CD4-positive, CD25-positive, alpha-beta regulatory T cell (primary cell): Measurements from ENCODE around the gene TLX2. TPM values are rescaled to one million over a fixed set of nuclear protein-coding genes. Genes with fewer than 3 reads are reported as not detected.

ENCODE experiments used
- ATAC-seq, 2 donors: fragments of 150-1000 bp; cut with Tn5 transposase; one replicate each; pipeline ENCODE4 v1.10.0; 2021; ENCODE audit warnings: low read depth in 2 of 2, moderate number of reproducible peaks in 2 of 2, moderate library complexity in 1 of 2
- DNase-seq, 3 donors: peaks; one replicate each; pipeline versions ENCODE4 v3.0.0 to v3.0.0-alpha.2; 2012 to 2022; ENCODE audit warnings: mixed read lengths in 1 of 3
- H3K27ac ChIP-seq: one replicate; pipeline ENCODE4 v1.7.0; 2013; ENCODE audit warnings: mild to moderate bottlenecking, low read length; ENCODE audit not compliant: insufficient read depth, poor library complexity, severe bottlenecking
- H3K27me3 ChIP-seq: one replicate; pipeline ENCODE4 v1.7.0; 2013; ENCODE audit warnings: low read length; ENCODE audit not compliant: control insufficient read depth, insufficient read depth
- H3K36me3 ChIP-seq: one replicate; pipeline ENCODE4 v1.7.0; 2013; ENCODE audit warnings: mild to moderate bottlenecking, low read length, moderate library complexity; ENCODE audit not compliant: control insufficient read depth, insufficient read depth
- H3K4me1 ChIP-seq: 2 replicates; pipeline ENCODE4 v1.7.0; 2013; ENCODE audit warnings: mild to moderate bottlenecking, low read length; ENCODE audit not compliant: insufficient read depth, control insufficient read depth, poor library complexity, severe bottlenecking
- H3K4me3 ChIP-seq: one replicate; pipeline ENCODE4 v1.7.0; 2013; ENCODE audit warnings: low read depth, mild to moderate bottlenecking, low read length, moderate library complexity
- H3K9me3 ChIP-seq, 2 experiments: 1 replicate in 1 of 2; 2 replicates in 1 of 2; pipeline ENCODE4 v1.7.0; 2013; ENCODE audit warnings: low read length in 2 of 2, mild to moderate bottlenecking in 1 of 2, moderate library complexity in 1 of 2; ENCODE audit not compliant: control insufficient read depth in 2 of 2
- H3K27ac Mint-ChIP-seq, 3 donors: one replicate each; pipeline ENCODE4 v1.8.0; 2020 to 2022; ENCODE audit warnings: mild to moderate bottlenecking in 3 of 3, mixed read lengths in 3 of 3, moderate library complexity in 2 of 3
- H3K27me3 Mint-ChIP-seq: one replicate; pipeline ENCODE4 v1.8.0; 2022; ENCODE audit warnings: mild to moderate bottlenecking, mixed read lengths
- H3K36me3 Mint-ChIP-seq: one replicate; pipeline ENCODE4 v1.8.0; 2020; ENCODE audit warnings: mixed read lengths
- H3K4me1 Mint-ChIP-seq, 4 donors: one replicate each; pipeline ENCODE4 v1.8.0; 2020 to 2022; ENCODE audit warnings: mixed read lengths in 4 of 4, mild to moderate bottlenecking in 1 of 4
- H3K4me3 Mint-ChIP-seq, 4 donors: one replicate each; pipeline ENCODE4 v1.8.0; 2020 to 2022; ENCODE audit warnings: mild to moderate bottlenecking in 4 of 4, mixed read lengths in 4 of 4, moderate library complexity in 3 of 4
- H3K9me3 Mint-ChIP-seq, 7 donors: one replicate each; pipeline ENCODE4 v1.8.0; 2020 to 2022; ENCODE audit warnings: mixed read lengths in 7 of 7, mild to moderate bottlenecking in 3 of 7, moderate library complexity in 2 of 7
- polyA plus RNA-seq, 4 donors: library from polyadenylated mRNA; unstranded; fragments of 300-500 nt; fragmentation: Illumina TruSeq; gene quantifications; one replicate each; pipeline ENCODE4 v1.2.3, GENCODE V29; 2021
- total RNA-seq: library from RNA; stranded (reverse); gene quantifications from one replicate; pipeline ENCODE4 v1.2.3, GENCODE V29; 2022

The TLX2 gene
- total and polyA plus RNA-seq, 5 donors from 2014 or later = 0.10 to 0.14 TPM; not detected in 3

DNA sequence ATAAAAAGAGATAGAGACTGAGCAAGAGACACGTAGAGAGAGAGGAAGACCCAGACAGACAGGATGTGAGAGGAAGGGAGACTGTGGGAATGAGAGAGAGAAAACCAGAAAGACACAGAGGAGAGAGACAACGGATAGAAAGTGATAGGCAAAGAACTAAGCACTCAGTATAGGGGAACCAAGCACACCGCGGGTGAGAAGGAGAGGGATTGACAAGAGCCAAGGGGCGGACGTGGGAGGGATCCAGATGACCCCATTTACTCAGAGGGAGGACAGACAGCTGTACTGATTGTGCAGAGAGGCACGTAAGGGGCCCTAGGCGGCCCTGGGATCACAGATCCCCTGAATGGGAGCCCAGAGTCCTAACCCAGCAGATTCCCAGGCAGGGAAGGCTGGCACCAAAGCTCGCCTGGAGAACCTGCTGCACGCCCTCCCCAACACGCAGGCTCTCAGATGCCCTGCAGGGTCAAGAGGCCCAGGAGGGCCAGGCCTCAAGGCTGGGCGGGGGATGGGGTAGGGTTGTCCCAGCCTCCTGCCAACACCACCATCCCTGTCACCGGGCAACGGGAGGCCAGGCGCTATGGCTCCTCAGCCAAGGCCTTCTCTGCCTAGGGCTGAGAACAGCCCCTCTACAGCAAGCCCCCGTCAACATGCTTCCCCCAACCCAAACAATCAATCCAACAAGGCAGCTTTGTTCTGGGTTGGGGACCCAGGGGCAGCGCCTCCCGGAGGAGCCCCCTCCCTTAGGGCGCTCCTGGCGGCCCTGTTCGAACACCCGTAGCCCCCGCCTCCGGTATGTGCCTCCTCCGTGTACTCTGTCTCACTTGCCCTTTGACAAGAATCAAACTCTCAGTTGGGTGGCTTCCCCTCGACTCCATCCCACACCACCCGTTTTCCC is 38.9 kb downstream of the TLX2 start:
- Histone ChIP-seq H3K36me3 (peaks cover 6% of the 10 kb centered on the region), H3K4me1 (peaks cover 42% of the 10 kb centered on the region), H3K27me3 (peaks cover 16% of the 10 kb centered on the region), H3K27ac (no peak overlapping the region), H3K9me3 (no peaks in the 10 kb centered on the region), H3K4me3 (no peak overlapping the region)
- H3K4me1 Mint-ChIP-seq = peaks cover 3 to 40% (median 13%) of the 10 kb centered on the region in 4 donors
- no peaks in the 10 kb centered on the region for H3K36me3 Mint-ChIP-seq
- no peak for DNase-seq
- H3K9me3 Mint-ChIP-seq = peaks cover 0 to 3% (median 0%) of the 10 kb centered on the region in 7 donors
- ATAC-seq = no peak
- peak overlapping the region; percentile 81 to 91 (median 86) for H3K27ac Mint-ChIP-seq
- peaks cover 39% of the 10 kb centered on the region for H3K27me3 Mint-ChIP-seq
- peak overlapping the region; percentile 82 to 94 (median 88) for H3K4me3 Mint-ChIP-seq

DNA sequence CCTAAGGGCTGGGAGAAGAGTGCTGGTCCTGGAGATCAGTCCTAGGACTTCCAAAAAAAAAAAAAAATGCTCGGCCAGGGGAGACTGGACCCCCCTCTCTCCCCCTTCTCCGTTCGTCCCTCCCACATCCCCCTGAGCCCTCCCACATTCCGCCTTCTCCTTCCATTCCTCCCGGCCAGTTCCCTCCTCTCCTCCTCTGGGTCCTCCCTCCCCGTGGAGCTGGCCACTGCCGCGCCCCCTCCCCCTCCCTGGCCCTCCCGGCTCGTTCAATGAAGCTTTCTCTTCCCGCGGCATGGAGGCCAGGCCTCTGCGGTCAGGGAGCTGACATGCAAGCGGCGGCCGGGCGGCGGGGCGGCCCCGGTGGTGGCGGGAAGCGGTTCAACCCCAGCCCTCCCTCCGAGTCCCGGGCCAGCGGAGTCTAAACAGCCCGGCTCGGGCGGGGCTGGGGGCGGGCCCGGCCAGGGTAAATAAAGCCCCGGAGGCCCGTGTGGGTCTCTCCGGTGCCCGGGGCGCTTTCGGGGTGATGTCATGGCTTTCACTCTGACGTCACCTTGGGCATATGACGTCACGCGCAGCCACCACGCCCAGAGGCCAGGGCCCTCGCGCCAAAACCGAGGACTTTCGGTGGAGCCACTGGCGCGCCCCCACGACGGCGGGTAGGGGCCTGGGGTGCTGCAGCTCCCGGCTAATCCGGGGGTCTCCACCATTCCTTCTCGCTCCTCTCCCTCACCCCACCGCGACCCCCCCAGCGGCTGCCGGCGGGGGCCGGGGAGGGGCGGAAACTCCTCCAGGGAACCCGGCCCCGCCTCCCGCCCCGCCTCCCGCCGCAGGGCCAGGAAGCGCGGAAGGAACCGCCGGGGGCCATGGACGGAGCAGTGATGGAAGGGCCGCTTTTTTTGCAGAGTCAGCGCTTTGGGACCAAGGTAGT is 39.9 kb downstream of the TLX2 start, which contains the start of the genes DOK1 and LOXL3:
DOK1 (plus strand) TSS at position 829 of the 928 bp plus-strand sequence; CDS start at position 864, 35 bp downstream.
LOXL3 (minus strand) TSS at position 51 of the 928 bp plus-strand sequence. CDS start 1,308 bp downstream, outside the sequence.
- Mint-ChIP-seq H3K4me1 (peaks cover 0 to 35% (median 9%) of the 10 kb centered on the region in 4 donors), H3K4me3 (peak within 1 kb of the TSS; percentile 95 to 96 (median 96)), H3K36me3 (no peaks in the 10 kb centered on the region), H3K27me3 (peaks cover 36% of the 10 kb centered on the region), H3K27ac (peak within 1 kb of the TSS; percentile 89 to 91 (median 90)), H3K9me3 (peaks cover 0 to 3% (median 0%) of the 10 kb centered on the region in 7 donors)
- H3K36me3 ChIP-seq = peaks cover 6% of the 10 kb centered on the region
- H3K4me1 ChIP-seq = peaks cover 34% of the 10 kb centered on the region
- peak within 1 kb of the TSS; percentile 70 for H3K27ac ChIP-seq
- H3K9me3 ChIP-seq = no peaks in the 10 kb centered on the region
- H3K4me3 ChIP-seq = peak within 1 kb of the TSS; percentile 82
- peaks cover 11% of the 10 kb centered on the region for H3K27me3 ChIP-seq
- DNase-seq (peak; percentile 80 to 81 (median 80)), ATAC-seq (peak; percentile 74 to 76)

DNA sequence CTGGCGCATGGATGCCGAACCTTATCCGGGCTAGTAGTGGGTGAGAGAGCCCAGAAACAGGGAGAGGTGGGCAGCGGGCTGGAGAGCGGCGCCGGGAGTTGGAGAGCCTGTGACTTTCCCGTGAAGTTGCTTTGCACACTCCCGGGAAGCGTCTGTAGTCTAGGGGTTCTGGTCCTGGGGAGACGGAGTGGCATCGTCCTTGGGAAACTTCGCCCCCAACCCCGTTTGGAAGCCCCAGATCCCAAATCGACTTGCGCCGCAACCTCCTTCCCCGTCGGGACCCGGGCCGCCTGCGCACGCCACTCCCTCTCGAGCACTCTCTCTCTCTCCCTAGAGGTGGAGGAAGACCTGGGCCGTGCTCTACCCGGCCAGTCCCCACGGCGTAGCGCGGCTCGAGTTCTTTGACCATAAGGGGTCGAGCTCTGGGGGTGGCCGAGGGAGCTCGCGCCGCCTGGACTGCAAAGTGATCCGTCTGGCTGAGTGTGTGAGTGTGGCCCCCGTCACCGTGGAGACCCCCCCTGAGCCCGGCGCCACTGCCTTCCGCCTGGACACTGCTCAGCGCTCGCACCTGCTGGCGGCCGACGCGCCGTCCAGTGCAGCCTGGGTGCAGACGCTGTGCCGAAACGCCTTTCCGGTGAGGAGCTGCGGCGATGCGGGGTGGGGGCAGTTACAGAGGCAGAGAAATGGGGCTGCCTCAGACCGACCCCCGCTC is 40.7 kb downstream of the TLX2 start:
- H3K36me3 Mint-ChIP-seq = no peaks in the 10 kb centered on the region
- peak overlapping the region; percentile 95 to 96 (median 96) for H3K4me3 Mint-ChIP-seq
- H3K4me1 Mint-ChIP-seq = peaks cover 0 to 30% (median 9%) of the 10 kb centered on the region in 4 donors
- Histone ChIP-seq H3K36me3 (peaks cover 6% of the 10 kb centered on the region), H3K4me1 (peaks cover 29% of the 10 kb centered on the region), H3K9me3 (no peaks in the 10 kb centered on the region), H3K27me3 (peaks cover 6% of the 10 kb centered on the region), H3K4me3 (peak overlapping the region; percentile 82), H3K27ac (peak overlapping the region; percentile 70)
- peaks cover 28% of the 10 kb centered on the region for H3K27me3 Mint-ChIP-seq
- peak in 2 of 3 donors; percentile 43 to 58 for DNase-seq
- peak; percentile 35 to 43 for ATAC-seq
- H3K9me3 Mint-ChIP-seq = peaks cover 0 to 3% (median 0%) of the 10 kb centered on the region in 7 donors
- H3K27ac Mint-ChIP-seq = peak overlapping the region in 2 of 3 donors; percentile 89 to 90

DNA sequence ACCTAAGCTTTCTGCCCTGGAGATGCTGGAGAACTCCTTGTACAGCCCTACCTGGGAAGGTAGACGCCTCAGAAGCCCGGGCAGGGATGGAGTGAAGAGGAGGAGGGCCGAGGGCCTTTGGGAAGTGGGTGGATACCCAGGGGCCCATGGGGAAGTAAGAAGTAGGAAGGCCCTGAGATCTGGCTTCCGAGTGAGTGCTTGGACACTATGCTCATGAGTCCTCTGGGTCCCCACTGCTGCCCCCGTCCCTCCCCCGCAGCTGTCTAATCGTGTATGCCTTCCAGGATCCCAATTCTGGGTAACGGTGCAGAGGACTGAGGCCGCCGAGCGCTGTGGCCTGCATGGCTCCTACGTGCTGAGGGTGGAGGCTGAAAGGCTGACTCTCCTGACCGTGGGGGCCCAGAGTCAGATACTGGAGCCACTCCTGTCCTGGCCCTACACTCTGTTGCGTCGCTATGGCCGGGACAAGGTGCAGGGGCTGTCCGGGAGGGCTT is 41.4 kb downstream of the TLX2 start:
- H3K4me1 Mint-ChIP-seq = peaks cover 0 to 30% (median 11%) of the 10 kb centered on the region in 4 donors

DNA sequence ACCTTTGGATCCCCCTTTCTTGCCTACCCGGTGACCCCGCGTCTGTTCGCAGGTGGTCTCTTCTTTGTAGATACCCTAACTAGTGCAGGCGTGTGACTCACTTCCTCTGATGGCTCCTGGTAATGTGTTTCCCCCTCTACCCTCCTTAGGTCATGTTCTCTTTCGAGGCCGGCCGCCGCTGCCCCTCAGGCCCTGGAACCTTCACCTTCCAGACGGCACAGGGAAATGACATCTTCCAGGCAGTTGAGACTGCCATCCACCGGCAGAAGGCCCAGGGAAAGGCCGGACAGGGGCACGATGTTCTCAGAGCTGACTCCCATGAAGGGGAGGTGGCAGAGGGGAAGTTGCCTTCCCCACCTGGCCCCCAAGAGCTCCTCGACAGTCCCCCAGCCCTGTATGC is 41.9 kb downstream of the TLX2 start:
- no peak for ATAC-seq
- DNase-seq = no peak
- peaks cover 29% of the 10 kb centered on the region for H3K4me1 ChIP-seq
- peak overlapping the region in 2 of 3 donors; percentile 51 to 90 for H3K27ac Mint-ChIP-seq
- peaks cover 0 to 30% (median 11%) of the 10 kb centered on the region in 4 donors for H3K4me1 Mint-ChIP-seq
- H3K9me3 ChIP-seq = no peaks in the 10 kb centered on the region
- peaks cover 1% of the 10 kb centered on the region for H3K27me3 ChIP-seq
- peak overlapping the region; percentile 95 to 96 (median 96) for H3K4me3 Mint-ChIP-seq
- peaks cover 0 to 3% (median 0%) of the 10 kb centered on the region in 7 donors for H3K9me3 Mint-ChIP-seq
- H3K36me3 ChIP-seq = peaks cover 6% of the 10 kb centered on the region
- H3K36me3 Mint-ChIP-seq = no peaks in the 10 kb centered on the region
- H3K4me3 ChIP-seq = no peak overlapping the region
- H3K27me3 Mint-ChIP-seq = peaks cover 16% of the 10 kb centered on the region
- H3K27ac ChIP-seq = no peak overlapping the region

More for the DNA sequence above, 41.4 kb downstream of the TLX2 start:
- H3K4me3 ChIP-seq = peak overlapping the region; percentile 37
- peak overlapping the region; percentile 60 to 90 (median 89) for H3K27ac Mint-ChIP-seq
- no peaks in the 10 kb centered on the region for H3K9me3 ChIP-seq
- H3K9me3 Mint-ChIP-seq = peaks cover 0 to 3% (median 0%) of the 10 kb centered on the region in 7 donors
- peaks cover 1% of the 10 kb centered on the region for H3K27me3 ChIP-seq
- H3K36me3 ChIP-seq = peaks cover 6% of the 10 kb centered on the region
- peaks cover 29% of the 10 kb centered on the region for H3K4me1 ChIP-seq
- peaks cover 21% of the 10 kb centered on the region for H3K27me3 Mint-ChIP-seq
- H3K36me3 Mint-ChIP-seq = no peaks in the 10 kb centered on the region
- H3K27ac ChIP-seq = peak overlapping the region; percentile 70
- ATAC-seq (no peak), DNase-seq (no peak)
- H3K4me3 Mint-ChIP-seq = peak overlapping the region; percentile 95 to 96 (median 96)

DNA sequence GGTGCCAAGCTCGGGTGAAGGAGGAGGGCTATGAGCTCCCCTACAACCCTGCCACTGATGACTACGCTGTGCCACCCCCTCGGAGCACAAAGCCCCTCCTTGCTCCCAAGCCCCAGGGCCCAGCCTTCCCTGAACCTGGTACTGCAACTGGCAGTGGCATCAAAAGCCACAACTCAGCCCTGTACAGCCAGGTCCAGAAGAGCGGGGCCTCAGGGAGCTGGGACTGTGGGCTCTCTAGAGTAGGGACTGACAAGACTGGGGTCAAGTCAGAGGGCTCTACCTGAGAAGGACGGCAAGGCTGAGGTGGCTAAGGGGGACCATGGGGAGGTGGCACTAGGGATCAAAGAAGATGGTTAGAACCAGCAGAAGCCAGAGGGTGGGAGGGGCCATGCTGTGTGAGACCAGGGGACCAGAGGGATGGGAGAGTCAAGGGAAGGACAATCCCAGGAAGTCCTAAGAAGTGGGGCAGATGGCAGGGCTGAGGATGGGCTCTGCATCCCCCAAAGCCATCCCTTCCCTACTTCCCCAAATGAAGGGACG is 42.7 kb downstream of the TLX2 start:
- no peak overlapping the region for H3K4me3 ChIP-seq
- DNase-seq = no peak
- no peak overlapping the region for H3K27ac Mint-ChIP-seq
- H3K36me3 Mint-ChIP-seq = peaks cover 3% of the 10 kb centered on the region
- no peaks in the 10 kb centered on the region for H3K9me3 Mint-ChIP-seq
- H3K4me1 Mint-ChIP-seq = peaks cover 0 to 30% (median 11%) of the 10 kb centered on the region in 4 donors
- H3K36me3 ChIP-seq = peaks cover 6% of the 10 kb centered on the region
- peaks cover 29% of the 10 kb centered on the region for H3K4me1 ChIP-seq
- no peak for ATAC-seq
- peak overlapping the region; percentile 52 to 96 (median 79) for H3K4me3 Mint-ChIP-seq
- H3K27me3 ChIP-seq = peaks cover 1% of the 10 kb centered on the region
- no peak overlapping the region for H3K27ac ChIP-seq
- H3K9me3 ChIP-seq = no peaks in the 10 kb centered on the region
- peaks cover 9% of the 10 kb centered on the region for H3K27me3 Mint-ChIP-seq
